Measurements from ENCODE around the gene NEURL1.
"Not testable (repeated sequence)": the region's sequence is repeated elsewhere in the genome, so short reads cannot be mapped to it uniquely, and the experiment has no call there.

The NEURL1 gene

DNA sequence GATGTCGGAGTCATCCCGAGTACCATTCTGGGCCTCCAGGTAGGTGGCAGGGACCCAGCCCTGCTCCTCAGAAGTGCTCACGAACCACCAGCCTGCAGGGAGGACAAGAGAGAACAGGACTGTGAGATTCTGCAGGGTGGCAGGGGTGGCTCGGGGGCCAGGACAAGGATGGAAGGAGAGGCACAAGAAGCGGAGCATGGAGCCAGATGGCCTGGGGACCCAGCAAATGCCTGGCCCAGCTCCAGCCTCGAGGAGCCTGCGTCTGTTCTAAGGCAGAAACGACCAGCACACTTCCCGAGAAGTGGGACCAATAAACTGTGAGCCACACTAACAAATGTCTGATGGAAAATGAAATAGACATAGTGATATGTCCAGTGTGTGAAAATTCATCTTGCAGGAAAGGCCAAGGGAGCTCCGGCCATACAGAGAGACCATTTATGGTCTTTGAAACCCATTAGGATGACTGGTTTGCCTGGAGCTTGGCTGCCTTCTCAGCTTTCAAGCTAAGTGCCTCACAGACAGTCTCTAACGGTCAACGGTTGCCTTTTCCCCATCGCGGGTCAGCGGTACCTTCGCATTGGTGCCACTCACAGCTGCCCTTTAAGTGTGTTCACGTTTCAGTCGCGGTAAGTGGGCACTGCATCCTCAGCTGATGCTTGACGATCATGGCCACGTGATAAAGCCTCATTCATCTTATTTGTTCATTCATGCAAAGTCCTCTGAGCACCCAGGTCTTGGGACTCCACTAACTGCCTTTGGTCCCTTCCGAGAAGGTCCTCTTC is 133.8 kb downstream of the NEURL1 start:
- no peak overlapping the region for H3K4me3 ChIP-seq (ENCODE audit: low read depth, low read length)
- H3K79me2 ChIP-seq: no peaks in the 10 kb centered on the region
- H3K9me3 ChIP-seq (ENCODE audit: control insufficient read depth, low read length): no peaks in the 10 kb centered on the region
- TF ChIP-seq CTCF (IDR thresholded peaks at IDR 0.05): no peak
- no peak overlapping the region for H3K9ac ChIP-seq
- H3K27me3 ChIP-seq (ENCODE audit: control insufficient read depth, insufficient read depth, low read length): no peaks in the 10 kb centered on the region
- H2AFZ ChIP-seq: no peak overlapping the region
- H3K4me2 ChIP-seq (ENCODE audit: low read length): no peak overlapping the region
- H3K36me3 ChIP-seq (ENCODE audit: control insufficient read depth, insufficient read depth, low read length): no peaks in the 10 kb centered on the region
- no peak overlapping the region for H3K27ac ChIP-seq
- no peaks in the 10 kb centered on the region for H3K4me1 ChIP-seq

- Histone ChIP-seq H3K36me3 (ENCODE audit: control insufficient read depth, insufficient read depth, low read length) (no peaks in the 10 kb centered on the region), H3K9me3 (ENCODE audit: control insufficient read depth, low read length) (no peaks in the 10 kb centered on the region), H3K27me3 (ENCODE audit: control insufficient read depth, insufficient read depth, low read length) (no peaks in the 10 kb centered on the region), H3K9ac (no peak overlapping the region), H3K4me1 (no peaks in the 10 kb centered on the region), H3K4me3 (ENCODE audit: low read depth, low read length) (no peak overlapping the region), H3K27ac (no peak overlapping the region), H2AFZ (no peak overlapping the region), H3K4me2 (ENCODE audit: low read length) (no peak overlapping the region), H3K79me2 (no peaks in the 10 kb centered on the region)
- TF ChIP-seq CTCF (IDR thresholded peaks at IDR 0.05): no peak
Measured at GRCh38 chr10:103627893-103628292, 134.4 kb downstream of the NEURL1 start.

- H3K4me1 ChIP-seq: no peaks in the 10 kb centered on the region
- H2AFZ ChIP-seq: no peak overlapping the region
- no peak overlapping the region for H3K4me2 ChIP-seq (ENCODE audit: low read length)
- no peaks in the 10 kb centered on the region for H3K36me3 ChIP-seq (ENCODE audit: control insufficient read depth, insufficient read depth, low read length)
- no peaks in the 10 kb centered on the region for H3K79me2 ChIP-seq
- TF ChIP-seq CTCF (IDR thresholded peaks at IDR 0.05): no peak
- H3K27me3 ChIP-seq (ENCODE audit: control insufficient read depth, insufficient read depth, low read length): no peaks in the 10 kb centered on the region
- no peak overlapping the region for H3K9ac ChIP-seq
- H3K27ac ChIP-seq: no peak overlapping the region
- H3K9me3 ChIP-seq (ENCODE audit: control insufficient read depth, low read length): no peaks in the 10 kb centered on the region
- H3K4me3 ChIP-seq (ENCODE audit: low read depth, low read length): no peak overlapping the region
Measured at GRCh38 chr10:103629581-103629980, 136.1 kb downstream of the NEURL1 start.

DNA sequence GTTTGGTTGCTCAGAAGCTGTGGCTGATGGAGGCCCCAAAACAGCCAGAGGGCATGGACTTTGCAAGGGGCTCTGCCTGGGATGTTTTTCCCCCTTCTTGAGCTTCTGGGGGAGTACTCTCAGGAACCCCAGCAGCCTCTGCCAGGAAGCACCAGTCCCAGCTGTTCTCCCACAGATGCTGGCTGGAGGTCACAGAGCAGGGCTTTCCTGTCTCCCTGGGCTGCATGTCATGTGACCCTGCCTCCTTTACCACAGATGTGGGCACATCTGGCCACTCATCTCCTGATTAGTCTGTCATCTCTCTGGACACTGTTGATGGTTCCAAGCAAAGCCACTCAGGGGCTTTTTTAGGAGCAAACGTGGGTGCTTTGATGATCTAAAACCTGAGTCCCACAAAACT is 136.7 kb downstream of the NEURL1 start:
- no peak overlapping the region for H3K4me2 ChIP-seq (ENCODE audit: low read length)
- no peak for TF ChIP-seq CTCF (IDR thresholded peaks at IDR 0.05)
- no peaks in the 10 kb centered on the region for H3K79me2 ChIP-seq
- no peak overlapping the region for H3K4me3 ChIP-seq (ENCODE audit: low read depth, low read length)
- H3K27ac ChIP-seq: no peak overlapping the region
- H3K36me3 ChIP-seq (ENCODE audit: control insufficient read depth, insufficient read depth, low read length): no peaks in the 10 kb centered on the region
- H3K27me3 ChIP-seq (ENCODE audit: control insufficient read depth, insufficient read depth, low read length): no peaks in the 10 kb centered on the region
- H3K9ac ChIP-seq: no peak overlapping the region
- no peak overlapping the region for H2AFZ ChIP-seq
- H3K9me3 ChIP-seq (ENCODE audit: control insufficient read depth, low read length): no peaks in the 10 kb centered on the region
- no peaks in the 10 kb centered on the region for H3K4me1 ChIP-seq

GRCh38 chr10:103632247-103632642 is 138.7 kb downstream of the NEURL1 start:
- no peaks in the 10 kb centered on the region for H3K79me2 ChIP-seq
- no peak overlapping the region for H3K27ac ChIP-seq
- no peak overlapping the region for H3K4me2 ChIP-seq (ENCODE audit: low read length)
- H3K9me3 ChIP-seq (ENCODE audit: control insufficient read depth, low read length): no peaks in the 10 kb centered on the region
- H3K9ac ChIP-seq: no peak overlapping the region
- H3K4me3 ChIP-seq (ENCODE audit: low read depth, low read length): no peak overlapping the region
- no peaks in the 10 kb centered on the region for H3K36me3 ChIP-seq (ENCODE audit: control insufficient read depth, insufficient read depth, low read length)
- no peaks in the 10 kb centered on the region for H3K27me3 ChIP-seq (ENCODE audit: control insufficient read depth, insufficient read depth, low read length)
- no peak for TF ChIP-seq CTCF (IDR thresholded peaks at IDR 0.05)
- no peaks in the 10 kb centered on the region for H3K4me1 ChIP-seq
- H2AFZ ChIP-seq: no peak overlapping the region

DNA sequence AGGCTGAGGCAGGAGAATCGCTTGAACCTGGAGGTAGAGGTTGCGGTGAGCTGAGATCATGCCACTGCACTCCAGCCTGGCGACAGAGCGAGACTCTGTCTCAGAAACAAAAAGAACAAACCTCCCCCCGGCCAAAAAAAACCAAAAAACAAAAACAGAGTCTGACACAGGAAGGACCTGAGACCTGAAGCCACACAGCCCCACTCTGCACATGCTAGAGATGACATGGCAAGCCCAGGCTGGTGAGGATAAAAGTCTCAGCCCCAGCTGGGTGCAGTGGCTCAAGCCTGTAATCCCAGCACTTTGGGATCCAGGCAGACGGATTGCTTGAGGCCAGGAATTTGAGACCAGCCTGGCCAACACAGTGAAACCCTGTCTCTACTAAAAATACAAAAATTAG is 139.4 kb downstream of the NEURL1 start:
- H3K36me3 ChIP-seq (ENCODE audit: control insufficient read depth, insufficient read depth, low read length); H3K4me3 ChIP-seq (ENCODE audit: low read depth, low read length); H3K27ac ChIP-seq; H3K4me2 ChIP-seq (ENCODE audit: low read length); H2AFZ ChIP-seq; H3K27me3 ChIP-seq (ENCODE audit: control insufficient read depth, insufficient read depth, low read length); H3K9ac ChIP-seq; H3K79me2 ChIP-seq; H3K9me3 ChIP-seq (ENCODE audit: control insufficient read depth, low read length); H3K4me1 ChIP-seq: not testable (repeated sequence)

Measured in parathyroid adenoma (tissue), 2 donors.